ENCODE results near the gene ITPR1. TPM values are rescaled to one million over a fixed set of nuclear protein-coding genes. Genes with fewer than 3 reads are reported as not detected.
A peak's percentile ranks its signal among the peaks of the same experiment; 100 is the strongest.

Gene ITPR1
- total and polyA plus RNA-seq, 2 experiments from 2014 or later, result 6.8 to 21.0 TPM

DNA sequence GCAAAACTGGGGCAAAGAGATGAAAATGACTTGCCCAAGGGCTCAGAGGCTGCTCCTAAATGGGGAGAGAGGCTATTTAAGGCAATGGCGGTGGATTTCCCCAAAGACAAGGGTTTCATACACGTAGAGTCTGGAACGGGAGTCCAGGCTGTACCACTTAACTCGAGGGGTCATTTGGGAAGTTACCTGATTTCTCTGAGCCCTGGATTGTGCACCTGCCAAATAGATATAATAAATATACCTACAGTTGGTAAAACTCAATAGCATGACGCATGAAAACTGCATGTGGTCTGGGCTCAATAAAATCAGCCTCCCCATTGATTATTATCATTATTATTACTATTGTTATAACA, 1.3 kb upstream of the ITPR1 start:
- H3K4me1 Mint-ChIP-seq, result peaks cover 16% of the 10 kb centered on the region
- Histone ChIP-seq H3K27ac (ENCODE audit: low read depth) (no peak overlapping the region), H4K20me1 (replicated peaks; ENCODE audit: insufficient read depth) (no peaks in the 10 kb centered on the region), H3F3A (replicated peaks; ENCODE audit: low read depth) (0 out of 2 replicates have a peak, but pooled peaks cover 4% of the 10 kb centered on the region), H2AFZ (peak overlapping the region; percentile 98), H3K79me2 (replicated peaks; ENCODE audit: insufficient read depth) (no peaks in the 10 kb centered on the region), H3K36me3 (ENCODE audit: insufficient read depth) (no peaks in the 10 kb centered on the region), H3K9me2 (ENCODE audit: insufficient read depth) (no peaks in the 10 kb centered on the region), H3K4me1 (ENCODE audit: insufficient read depth) (peaks cover 5% of the 10 kb centered on the region; the same call in 1 of the 2 replicates), H3K4me3 (peak overlapping the region; percentile 86), H3K4me2 (peak overlapping the region; percentile 95), H3K27me3 (ENCODE audit: insufficient read depth) (peaks cover 31% of the 10 kb centered on the region)
- H3K27ac Mint-ChIP-seq, result 0 out of 2 replicates have a peak overlapping the region, but pooled peaks have one; percentile 94
- no peak for ATAC-seq
- peak overlapping the region; percentile 89 for H3K4me3 Mint-ChIP-seq
- DNase-seq (ENCODE audit: low spot score), result no peak
- TF ChIP-seq STAT1 (IDR thresholded peaks at IDR 0.05; ENCODE audit: unreplicated experiment) (no peak), EZH2 (IDR thresholded peaks at IDR 0.05; ENCODE audit: low read depth, unreplicated experiment) (no peak), ZNF331 (CRISPR knock-in tag; IDR thresholded peaks at IDR 0.05; ENCODE audit: low read depth) (no peak), NANOG (IDR thresholded peaks at IDR 0.05; ENCODE audit: borderline replicate concordance) (no peak), JUNB (IDR thresholded peaks at IDR 0.05; ENCODE audit: unreplicated experiment) (no peak), CREB1 (CRISPR knock-in tag; IDR thresholded peaks at IDR 0.05; ENCODE audit: low read depth) (no peak), POLR2AphosphoS5 (IDR thresholded peaks at IDR 0.05; ENCODE audit: low read depth) (no peak), EZH2phosphoT487 (IDR thresholded peaks at IDR 0.05; ENCODE audit: unreplicated experiment) (no peak), ZNF114 (CRISPR knock-in tag; IDR thresholded peaks at IDR 0.05) (no peak), ZNF462 (CRISPR knock-in tag; IDR thresholded peaks at IDR 0.05) (no peak)
- TF ChIP-seq, protein P1, sequence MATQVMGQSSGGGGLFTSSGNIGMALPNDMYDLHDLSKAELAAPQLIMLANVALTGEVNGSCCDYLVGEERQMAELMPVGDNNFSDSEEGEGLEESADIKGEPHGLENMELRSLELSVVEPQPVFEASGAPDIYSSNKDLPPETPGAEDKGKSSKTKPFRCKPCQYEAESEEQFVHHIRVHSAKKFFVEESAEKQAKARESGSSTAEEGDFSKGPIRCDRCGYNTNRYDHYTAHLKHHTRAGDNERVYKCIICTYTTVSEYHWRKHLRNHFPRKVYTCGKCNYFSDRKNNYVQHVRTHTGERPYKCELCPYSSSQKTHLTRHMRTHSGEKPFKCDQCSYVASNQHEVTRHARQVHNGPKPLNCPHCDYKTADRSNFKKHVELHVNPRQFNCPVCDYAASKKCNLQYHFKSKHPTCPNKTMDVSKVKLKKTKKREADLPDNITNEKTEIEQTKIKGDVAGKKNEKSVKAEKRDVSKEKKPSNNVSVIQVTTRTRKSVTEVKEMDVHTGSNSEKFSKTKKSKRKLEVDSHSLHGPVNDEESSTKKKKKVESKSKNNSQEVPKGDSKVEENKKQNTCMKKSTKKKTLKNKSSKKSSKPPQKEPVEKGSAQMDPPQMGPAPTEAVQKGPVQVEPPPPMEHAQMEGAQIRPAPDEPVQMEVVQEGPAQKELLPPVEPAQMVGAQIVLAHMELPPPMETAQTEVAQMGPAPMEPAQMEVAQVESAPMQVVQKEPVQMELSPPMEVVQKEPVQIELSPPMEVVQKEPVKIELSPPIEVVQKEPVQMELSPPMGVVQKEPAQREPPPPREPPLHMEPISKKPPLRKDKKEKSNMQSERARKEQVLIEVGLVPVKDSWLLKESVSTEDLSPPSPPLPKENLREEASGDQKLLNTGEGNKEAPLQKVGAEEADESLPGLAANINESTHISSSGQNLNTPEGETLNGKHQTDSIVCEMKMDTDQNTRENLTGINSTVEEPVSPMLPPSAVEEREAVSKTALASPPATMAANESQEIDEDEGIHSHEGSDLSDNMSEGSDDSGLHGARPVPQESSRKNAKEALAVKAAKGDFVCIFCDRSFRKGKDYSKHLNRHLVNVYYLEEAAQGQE (IDR thresholded peaks at IDR 0.05; ENCODE audit: unreplicated experiment), result no peak
- TF ChIP-seq, protein P2, sequence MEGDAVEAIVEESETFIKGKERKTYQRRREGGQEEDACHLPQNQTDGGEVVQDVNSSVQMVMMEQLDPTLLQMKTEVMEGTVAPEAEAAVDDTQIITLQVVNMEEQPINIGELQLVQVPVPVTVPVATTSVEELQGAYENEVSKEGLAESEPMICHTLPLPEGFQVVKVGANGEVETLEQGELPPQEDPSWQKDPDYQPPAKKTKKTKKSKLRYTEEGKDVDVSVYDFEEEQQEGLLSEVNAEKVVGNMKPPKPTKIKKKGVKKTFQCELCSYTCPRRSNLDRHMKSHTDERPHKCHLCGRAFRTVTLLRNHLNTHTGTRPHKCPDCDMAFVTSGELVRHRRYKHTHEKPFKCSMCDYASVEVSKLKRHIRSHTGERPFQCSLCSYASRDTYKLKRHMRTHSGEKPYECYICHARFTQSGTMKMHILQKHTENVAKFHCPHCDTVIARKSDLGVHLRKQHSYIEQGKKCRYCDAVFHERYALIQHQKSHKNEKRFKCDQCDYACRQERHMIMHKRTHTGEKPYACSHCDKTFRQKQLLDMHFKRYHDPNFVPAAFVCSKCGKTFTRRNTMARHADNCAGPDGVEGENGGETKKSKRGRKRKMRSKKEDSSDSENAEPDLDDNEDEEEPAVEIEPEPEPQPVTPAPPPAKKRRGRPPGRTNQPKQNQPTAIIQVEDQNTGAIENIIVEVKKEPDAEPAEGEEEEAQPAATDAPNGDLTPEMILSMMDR (conservative IDR thresholded peaks at IDR 0.05; ENCODE audit: low read depth in 2 of 2), result no peak
- TF ChIP-seq, protein P3, sequence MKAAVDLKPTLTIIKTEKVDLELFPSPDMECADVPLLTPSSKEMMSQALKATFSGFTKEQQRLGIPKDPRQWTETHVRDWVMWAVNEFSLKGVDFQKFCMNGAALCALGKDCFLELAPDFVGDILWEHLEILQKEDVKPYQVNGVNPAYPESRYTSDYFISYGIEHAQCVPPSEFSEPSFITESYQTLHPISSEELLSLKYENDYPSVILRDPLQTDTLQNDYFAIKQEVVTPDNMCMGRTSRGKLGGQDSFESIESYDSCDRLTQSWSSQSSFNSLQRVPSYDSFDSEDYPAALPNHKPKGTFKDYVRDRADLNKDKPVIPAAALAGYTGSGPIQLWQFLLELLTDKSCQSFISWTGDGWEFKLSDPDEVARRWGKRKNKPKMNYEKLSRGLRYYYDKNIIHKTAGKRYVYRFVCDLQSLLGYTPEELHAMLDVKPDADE (IDR thresholded peaks at IDR 0.05), result no peak
- H3K9me3 Mint-ChIP-seq, result no peaks in the 10 kb centered on the region
- H3K36me3 Mint-ChIP-seq (ENCODE audit: low read depth), result no peaks in the 10 kb centered on the region
- peaks cover 16% of the 10 kb centered on the region for H3K27me3 Mint-ChIP-seq (ENCODE audit: insufficient read depth, low read depth, poor library complexity)

Measured in GM23338 (cell line).